Neural cell (in vitro differentiated cells): ENCODE data around the gene RBM5.

Source experiments
- EP300 ChIP-seq: fragments of 450-650 bp; conservative IDR thresholded peaks from 2 replicates; pipeline ENCODE4 v1.6.1; 2014; ENCODE audit warnings: antibody characterized with exemption, mild to moderate bottlenecking, moderate library complexity; ENCODE audit not compliant: poor library complexity, severe bottlenecking
- TF ChIP-seq, protein P1 (sequence below): fragments of 450-650 bp; IDR thresholded peaks from 2 replicates; pipeline ENCODE4 v1.5.1; 2014; ENCODE audit warnings: antibody characterized with exemption, mild to moderate bottlenecking, moderate library complexity; ENCODE audit not compliant: poor library complexity, severe bottlenecking

DNA sequence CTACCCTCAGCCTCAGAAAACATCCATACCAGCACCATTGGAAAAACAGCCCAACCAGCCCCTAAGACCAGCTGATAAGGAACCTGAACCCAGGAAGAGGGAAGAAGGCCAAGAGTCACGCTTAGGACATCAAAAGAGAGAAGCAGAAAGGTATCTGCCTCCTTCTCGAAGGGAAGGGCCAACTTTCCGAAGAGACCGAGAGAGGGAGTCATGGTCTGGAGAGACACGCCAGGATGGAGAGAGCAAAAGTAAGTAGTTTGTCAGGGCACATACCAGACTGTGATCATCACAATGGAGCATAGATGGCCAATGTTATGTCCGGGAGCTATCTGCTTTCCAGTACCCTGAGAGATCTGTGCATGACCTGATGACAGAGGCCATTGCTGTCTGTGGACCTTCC lies 31.0 kb upstream of the RBM5 start:
- TF ChIP-seq, protein P1, sequence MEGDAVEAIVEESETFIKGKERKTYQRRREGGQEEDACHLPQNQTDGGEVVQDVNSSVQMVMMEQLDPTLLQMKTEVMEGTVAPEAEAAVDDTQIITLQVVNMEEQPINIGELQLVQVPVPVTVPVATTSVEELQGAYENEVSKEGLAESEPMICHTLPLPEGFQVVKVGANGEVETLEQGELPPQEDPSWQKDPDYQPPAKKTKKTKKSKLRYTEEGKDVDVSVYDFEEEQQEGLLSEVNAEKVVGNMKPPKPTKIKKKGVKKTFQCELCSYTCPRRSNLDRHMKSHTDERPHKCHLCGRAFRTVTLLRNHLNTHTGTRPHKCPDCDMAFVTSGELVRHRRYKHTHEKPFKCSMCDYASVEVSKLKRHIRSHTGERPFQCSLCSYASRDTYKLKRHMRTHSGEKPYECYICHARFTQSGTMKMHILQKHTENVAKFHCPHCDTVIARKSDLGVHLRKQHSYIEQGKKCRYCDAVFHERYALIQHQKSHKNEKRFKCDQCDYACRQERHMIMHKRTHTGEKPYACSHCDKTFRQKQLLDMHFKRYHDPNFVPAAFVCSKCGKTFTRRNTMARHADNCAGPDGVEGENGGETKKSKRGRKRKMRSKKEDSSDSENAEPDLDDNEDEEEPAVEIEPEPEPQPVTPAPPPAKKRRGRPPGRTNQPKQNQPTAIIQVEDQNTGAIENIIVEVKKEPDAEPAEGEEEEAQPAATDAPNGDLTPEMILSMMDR: no peak
- TF ChIP-seq EP300: no peak
